C4-2B (cell line): ENCODE measurements around the gene TRIM56.
"Not testable (repeated sequence)": the region's sequence is repeated elsewhere in the genome, so short reads cannot be mapped to it uniquely, and the experiment has no call there.

Experiments
- H3K27ac ChIP-seq: fragments of 450-650 bp; 2 replicates; pipeline ENCODE4 v1.5.1; 2017
- ZFX ChIP-seq: fragments of 450-650 bp; IDR thresholded peaks from 2 replicates; pipeline ENCODE4 v1.6.1; 2017
- TF ChIP-seq, protein P1 (sequence below): fragments of 450-650 bp; conservative IDR thresholded peaks from 2 replicates; pipeline ENCODE4 v1.5.1; 2017; ENCODE audit warnings: mild to moderate bottlenecking

TRIM56 gene

DNA sequence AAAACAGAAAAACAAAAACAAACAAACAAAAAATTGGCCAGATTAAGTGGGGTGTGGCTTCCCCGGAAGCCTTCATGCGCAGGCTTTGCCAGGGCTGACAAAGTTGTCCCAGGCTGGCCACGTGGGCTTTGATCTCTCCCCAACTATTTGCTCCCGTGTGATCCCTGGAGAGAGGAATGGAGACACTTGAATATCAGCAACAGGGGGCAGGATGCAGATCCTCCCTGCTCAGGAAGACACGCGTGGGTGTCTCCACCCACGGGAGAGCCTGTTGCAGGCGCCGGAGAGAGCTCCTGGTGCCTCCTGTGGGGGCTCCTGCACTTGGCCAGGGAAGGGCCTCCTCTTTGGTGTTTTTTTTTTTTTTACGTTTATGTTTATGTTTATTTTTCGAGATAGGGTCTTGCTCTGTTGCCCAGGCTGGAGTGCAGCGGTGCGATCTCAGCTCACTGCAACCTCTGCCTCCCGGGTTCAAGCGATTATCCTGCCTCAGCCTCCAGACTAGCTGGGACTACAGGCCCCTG lies 19.0 kb downstream of the TRIM56 start:
- TF ChIP-seq, protein P1, sequence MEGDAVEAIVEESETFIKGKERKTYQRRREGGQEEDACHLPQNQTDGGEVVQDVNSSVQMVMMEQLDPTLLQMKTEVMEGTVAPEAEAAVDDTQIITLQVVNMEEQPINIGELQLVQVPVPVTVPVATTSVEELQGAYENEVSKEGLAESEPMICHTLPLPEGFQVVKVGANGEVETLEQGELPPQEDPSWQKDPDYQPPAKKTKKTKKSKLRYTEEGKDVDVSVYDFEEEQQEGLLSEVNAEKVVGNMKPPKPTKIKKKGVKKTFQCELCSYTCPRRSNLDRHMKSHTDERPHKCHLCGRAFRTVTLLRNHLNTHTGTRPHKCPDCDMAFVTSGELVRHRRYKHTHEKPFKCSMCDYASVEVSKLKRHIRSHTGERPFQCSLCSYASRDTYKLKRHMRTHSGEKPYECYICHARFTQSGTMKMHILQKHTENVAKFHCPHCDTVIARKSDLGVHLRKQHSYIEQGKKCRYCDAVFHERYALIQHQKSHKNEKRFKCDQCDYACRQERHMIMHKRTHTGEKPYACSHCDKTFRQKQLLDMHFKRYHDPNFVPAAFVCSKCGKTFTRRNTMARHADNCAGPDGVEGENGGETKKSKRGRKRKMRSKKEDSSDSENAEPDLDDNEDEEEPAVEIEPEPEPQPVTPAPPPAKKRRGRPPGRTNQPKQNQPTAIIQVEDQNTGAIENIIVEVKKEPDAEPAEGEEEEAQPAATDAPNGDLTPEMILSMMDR: no peak
- no peak for TF ChIP-seq ZFX
- H3K27ac ChIP-seq: no peak overlapping the region

DNA sequence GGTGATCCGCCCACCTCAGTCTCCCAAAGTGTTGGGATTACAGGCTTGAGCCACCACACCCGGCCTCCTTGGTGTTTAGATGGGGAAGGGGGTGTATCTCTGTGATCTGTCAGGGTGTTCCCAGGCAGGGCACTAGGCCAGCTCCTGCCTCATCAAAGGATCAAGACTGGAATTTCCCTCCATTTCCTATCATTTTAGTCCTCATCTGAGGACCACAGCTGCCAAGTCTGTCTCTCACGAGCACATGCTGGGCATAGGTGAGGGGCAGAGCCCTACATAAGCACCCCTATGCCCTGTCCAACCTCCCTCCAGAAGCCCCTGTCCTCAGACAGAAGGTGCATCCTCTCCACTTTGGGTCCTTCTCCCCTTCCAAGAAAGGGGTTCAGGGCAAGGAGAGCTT lies 19.5 kb downstream of the TRIM56 start:
- no peak for TF ChIP-seq ZFX
- TF ChIP-seq, protein P1: no peak
- H3K27ac ChIP-seq: no peak overlapping the region

DNA sequence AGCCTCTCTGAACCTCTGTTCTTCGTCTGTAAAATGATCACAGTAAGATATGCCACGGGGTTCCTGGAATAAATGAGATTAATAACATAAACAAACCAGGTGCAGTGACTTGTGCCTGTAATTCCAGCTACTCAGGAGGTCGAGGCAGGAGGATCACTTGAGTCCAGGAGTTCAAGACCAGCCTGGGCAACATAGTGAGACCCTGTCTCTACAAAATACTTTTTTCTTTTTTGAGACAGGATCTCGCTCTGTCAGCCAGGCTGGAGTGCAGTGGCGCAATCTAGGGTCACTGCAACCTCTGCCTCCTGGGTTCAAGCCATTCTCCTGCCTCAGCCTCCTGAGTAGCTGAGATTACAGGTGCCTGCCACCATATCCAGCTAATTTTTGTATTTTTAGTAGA lies 20.0 kb downstream of the TRIM56 start:
- H3K27ac ChIP-seq: not testable (repeated sequence)

DNA sequence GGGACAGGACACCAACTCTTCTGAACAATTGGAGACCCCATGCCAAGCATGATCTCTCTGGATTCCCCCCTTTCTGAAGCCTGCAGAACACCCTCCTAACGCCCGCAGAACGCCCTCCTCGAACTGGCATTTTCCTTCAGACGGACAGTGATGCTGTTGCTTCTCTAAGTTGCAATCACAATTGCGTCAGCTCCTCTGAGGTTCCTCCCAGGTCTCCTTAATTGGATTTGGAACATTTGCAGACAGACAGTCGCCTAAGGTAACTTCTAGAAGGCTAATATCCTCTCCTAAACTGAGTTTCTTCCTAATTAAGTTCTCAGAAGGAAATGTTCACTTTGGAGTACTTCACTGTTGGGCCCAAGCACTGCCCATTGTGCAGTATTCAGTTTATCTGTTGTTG lies 21.1 kb downstream of the TRIM56 start:
- no peak for TF ChIP-seq ZFX
- TF ChIP-seq, protein P1: no peak
- no peak overlapping the region for H3K27ac ChIP-seq

DNA sequence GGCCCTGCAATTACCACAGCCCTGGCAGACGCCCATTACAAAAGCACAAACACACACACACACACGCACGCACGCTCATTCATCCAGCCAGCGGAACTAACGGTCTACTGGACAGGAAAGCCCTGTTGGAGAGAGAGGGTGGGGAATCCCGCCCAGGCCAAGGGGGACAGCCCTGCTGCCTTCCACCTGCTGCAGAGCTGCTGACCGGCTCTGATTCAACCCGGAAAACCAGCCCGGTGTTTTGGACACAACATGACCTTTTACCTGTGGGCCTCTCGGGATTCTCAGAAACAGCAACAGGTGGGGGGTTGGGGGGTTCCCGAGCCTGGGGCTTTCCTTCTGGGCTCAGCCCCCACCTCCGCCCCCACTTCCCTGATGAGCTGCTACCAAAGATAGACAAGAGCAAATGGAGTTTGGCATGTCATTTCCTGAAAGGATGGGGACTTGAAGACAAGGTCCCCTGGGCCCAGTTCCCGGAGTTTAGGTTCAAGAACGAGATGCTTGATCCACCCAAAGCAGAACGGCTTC lies 23.1 kb downstream of the TRIM56 start:
- no peak overlapping the region for H3K27ac ChIP-seq
- TF ChIP-seq ZFX: no peak
- TF ChIP-seq, protein P1: no peak

DNA sequence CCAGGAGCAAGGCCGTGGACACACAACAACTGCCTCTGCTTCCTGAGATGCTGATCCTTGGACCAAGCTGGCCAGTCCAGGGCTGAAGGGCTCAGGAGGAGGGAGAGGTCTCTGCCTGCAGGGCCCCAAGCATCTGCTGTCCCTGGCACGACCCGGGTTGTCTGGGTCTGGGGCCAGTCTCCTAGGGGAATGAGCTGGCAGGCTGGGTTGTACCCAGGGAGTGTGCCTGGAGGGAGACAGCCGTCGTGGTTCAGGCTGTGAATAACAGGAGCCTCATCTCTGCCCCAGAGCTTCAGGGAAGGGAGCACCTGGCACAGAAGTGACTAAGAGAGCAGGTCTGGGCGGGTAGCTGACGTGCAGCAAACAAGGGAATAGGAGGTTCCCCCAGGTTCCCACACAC lies 23.7 kb downstream of the TRIM56 start:
- TF ChIP-seq ZFX: no peak
- TF ChIP-seq, protein P1: no peak
- H3K27ac ChIP-seq: no peak overlapping the region

DNA sequence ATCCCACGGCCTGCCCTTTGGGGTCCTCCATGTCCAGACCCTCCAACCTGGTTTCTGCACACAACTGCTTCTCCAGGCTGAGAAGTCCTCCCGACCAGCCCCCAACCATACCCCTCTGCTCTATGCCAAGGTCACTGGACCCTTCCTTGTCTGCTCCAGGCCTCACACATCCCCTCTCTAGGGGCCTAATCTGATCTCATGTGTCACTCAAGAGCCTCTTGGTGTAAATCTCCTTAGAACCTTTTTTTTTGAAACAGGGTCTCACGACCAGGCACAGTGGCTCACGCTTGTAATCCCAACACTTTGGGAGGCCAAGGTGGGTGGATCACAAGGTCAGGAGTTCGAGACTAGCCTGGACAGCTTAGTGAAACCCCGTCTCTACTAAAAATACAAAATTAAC lies 24.1 kb downstream of the TRIM56 start:
- no peak overlapping the region for H3K27ac ChIP-seq
- TF ChIP-seq ZFX: no peak
- TF ChIP-seq, protein P1: no peak

DNA sequence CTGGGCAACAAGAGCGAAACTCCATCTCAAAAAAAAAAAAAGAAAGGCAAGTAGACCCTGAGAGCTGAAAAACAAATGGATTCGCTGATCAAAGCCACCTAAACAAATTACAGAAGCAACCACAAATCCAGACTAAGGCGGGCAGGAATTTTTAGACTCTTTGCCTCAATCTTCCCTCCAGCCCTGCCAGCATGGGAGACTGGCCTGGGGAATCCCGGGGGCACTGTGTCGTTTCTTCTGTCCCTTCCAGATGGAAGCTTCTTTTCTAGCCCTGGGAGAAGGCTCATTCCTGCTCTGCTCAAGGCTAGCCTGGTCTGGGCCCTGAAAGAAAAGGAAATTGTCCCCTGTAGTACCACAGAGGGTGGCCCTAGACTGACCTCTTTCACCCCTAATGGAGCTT lies 26.0 kb downstream of the TRIM56 start:
- H3K27ac ChIP-seq: no peak overlapping the region
- TF ChIP-seq ZFX: no peak
- TF ChIP-seq, protein P1: no peak
